Measurements from ENCODE around the gene UBTD1. TPM values are rescaled to one million over a fixed set of nuclear protein-coding genes. Genes with fewer than 3 reads are reported as not detected.
"Not testable (repeated sequence)": the region's sequence is repeated elsewhere in the genome, so short reads cannot be mapped to it uniquely, and the experiment has no call there.

UBTD1 gene
- total and polyA plus RNA-seq, 8 donors, result 16.6 to 41.0 (median 20.6) TPM

DNA sequence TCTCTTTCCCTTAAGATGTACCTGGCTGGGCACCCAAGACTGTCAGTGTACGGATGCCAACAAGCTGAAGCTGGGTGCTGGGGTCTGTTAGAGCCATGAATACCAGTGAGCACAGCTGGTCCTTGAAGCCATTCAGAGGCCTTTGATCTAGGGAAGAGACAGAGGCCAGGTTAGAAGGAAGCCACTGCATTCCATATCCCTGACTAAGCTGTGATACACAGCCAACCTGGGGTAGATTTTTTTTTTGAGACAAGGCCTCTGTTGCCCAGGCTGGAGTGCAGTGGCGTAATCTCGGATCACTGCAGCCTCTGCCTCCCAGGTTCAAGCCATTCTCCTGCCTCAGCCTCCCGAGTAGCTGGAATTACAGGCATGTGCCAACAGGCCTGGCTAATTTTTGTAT lies 32.0 kb upstream of the UBTD1 start:
- Histone ChIP-seq H3K27me3 (no peaks in the 10 kb centered on the region), H3K4me1 (peaks cover 0 to 16% of the 10 kb centered on the region in 2 donors), H3K9me3 (no peaks in the 10 kb centered on the region), H3K36me3 (peaks cover 6 to 97% of the 10 kb centered on the region in 2 donors), H3K4me3 (no peak overlapping the region), H3K27ac (no peak overlapping the region)
- DNase-seq (no peak), ATAC-seq (no peak)
- intact Hi-C loops (cut with DNase I), result no loop called here
- TF ChIP-seq, protein P1, sequence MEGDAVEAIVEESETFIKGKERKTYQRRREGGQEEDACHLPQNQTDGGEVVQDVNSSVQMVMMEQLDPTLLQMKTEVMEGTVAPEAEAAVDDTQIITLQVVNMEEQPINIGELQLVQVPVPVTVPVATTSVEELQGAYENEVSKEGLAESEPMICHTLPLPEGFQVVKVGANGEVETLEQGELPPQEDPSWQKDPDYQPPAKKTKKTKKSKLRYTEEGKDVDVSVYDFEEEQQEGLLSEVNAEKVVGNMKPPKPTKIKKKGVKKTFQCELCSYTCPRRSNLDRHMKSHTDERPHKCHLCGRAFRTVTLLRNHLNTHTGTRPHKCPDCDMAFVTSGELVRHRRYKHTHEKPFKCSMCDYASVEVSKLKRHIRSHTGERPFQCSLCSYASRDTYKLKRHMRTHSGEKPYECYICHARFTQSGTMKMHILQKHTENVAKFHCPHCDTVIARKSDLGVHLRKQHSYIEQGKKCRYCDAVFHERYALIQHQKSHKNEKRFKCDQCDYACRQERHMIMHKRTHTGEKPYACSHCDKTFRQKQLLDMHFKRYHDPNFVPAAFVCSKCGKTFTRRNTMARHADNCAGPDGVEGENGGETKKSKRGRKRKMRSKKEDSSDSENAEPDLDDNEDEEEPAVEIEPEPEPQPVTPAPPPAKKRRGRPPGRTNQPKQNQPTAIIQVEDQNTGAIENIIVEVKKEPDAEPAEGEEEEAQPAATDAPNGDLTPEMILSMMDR (IDR thresholded peaks at IDR 0.05), result no peak

DNA sequence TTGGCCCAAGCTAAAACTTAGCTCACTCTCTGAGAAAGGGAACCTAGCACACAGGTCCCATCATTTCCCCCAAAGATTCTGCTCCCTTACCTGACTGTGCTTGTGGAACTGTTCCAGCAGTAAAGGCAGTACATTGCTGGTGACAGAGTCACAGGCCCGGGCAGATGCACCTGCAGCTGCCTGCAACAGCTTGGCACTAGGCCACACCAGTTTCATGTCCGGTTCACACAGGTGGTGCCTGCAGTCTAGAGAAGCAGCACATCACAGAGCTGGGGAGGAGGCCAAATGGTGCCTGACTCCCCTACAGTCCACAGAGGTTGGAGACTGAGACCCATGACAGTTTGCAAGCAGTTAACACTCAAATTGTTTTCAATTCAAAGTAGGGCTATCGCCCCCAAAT lies 30.6 kb upstream of the UBTD1 start:
- H3K4me1 ChIP-seq, result peaks cover 0 to 16% of the 10 kb centered on the region in 2 donors
- DNase-seq, result no peak
- H3K4me3 ChIP-seq, result no peak overlapping the region
- no peak for ATAC-seq
- H3K36me3 ChIP-seq, result peaks cover 0 to 97% of the 10 kb centered on the region in 2 donors
- TF ChIP-seq, protein P1 (IDR thresholded peaks at IDR 0.05), result no peak
- H3K27me3 ChIP-seq, result no peaks in the 10 kb centered on the region
- H3K27ac ChIP-seq, result no peak overlapping the region
- no peaks in the 10 kb centered on the region for H3K9me3 ChIP-seq
- intact Hi-C loops (cut with DNase I), result no loop called here

DNA sequence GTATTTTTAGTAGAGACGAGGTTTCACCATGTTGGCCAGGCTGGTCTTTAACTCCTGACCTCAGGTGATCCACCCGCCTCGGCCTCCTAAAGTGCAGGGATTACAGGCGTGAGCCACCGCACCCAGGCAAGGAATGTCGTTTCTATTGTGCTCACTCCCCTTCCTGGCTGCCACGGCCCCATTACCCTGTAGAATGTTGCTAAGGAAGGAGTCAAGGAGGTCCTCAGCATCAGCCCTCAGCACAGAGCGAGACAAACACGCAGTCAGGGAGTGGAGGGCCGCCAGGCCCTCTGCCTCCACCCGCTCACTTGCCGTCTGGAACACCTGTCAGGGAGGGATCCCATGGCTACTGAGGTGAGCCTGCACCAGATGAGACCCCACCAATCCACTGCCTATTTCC lies 29.9 kb upstream of the UBTD1 start:
- DNase-seq (peak in 1 of 4 donors; percentile 56), ATAC-seq (peak; percentile 81)
- H3K27me3 ChIP-seq; intact Hi-C loops (cut with DNase I); H3K4me3 ChIP-seq; H3K9me3 ChIP-seq: not testable (repeated sequence)
- H3K4me1 ChIP-seq, result peaks cover 0 to 11% of the 10 kb centered on the region in 2 donors
- peak overlapping the region in 1 of 2 donors; percentile 44 for H3K27ac ChIP-seq
- peaks cover 0 to 97% of the 10 kb centered on the region in 2 donors for H3K36me3 ChIP-seq

DNA sequence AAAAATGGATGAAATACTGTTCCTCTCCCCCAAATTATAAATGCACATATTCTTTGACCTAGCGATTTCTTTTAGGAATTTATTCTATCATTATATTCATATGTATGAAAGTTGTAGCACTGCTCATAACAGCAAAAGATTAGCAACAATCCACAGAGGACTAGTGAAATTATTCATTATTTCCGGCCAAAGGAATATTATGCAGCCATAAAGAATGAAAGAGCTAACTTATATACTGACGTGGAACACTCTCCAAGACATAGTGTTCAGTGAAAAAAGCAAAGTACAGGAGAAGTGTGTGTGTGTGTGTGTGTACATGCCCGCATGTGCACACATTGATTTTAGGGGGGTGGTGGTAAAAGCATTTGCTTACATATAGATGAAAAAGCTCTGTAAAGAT lies 23.8 kb upstream of the UBTD1 start:
- H3K36me3 ChIP-seq, result peaks cover 0 to 97% of the 10 kb centered on the region in 2 donors
- intact Hi-C loops (cut with DNase I), result no loop called here
- H3K4me3 ChIP-seq, result no peak overlapping the region
- H3K27me3 ChIP-seq, result no peaks in the 10 kb centered on the region
- DNase-seq (no peak), ATAC-seq (no peak)
- H3K9me3 ChIP-seq, result no peaks in the 10 kb centered on the region
- peaks cover 2 to 15% of the 10 kb centered on the region in 2 donors for H3K4me1 ChIP-seq
- TF ChIP-seq, protein P1 (IDR thresholded peaks at IDR 0.05), result no peak
- H3K27ac ChIP-seq, result no peak overlapping the region

DNA sequence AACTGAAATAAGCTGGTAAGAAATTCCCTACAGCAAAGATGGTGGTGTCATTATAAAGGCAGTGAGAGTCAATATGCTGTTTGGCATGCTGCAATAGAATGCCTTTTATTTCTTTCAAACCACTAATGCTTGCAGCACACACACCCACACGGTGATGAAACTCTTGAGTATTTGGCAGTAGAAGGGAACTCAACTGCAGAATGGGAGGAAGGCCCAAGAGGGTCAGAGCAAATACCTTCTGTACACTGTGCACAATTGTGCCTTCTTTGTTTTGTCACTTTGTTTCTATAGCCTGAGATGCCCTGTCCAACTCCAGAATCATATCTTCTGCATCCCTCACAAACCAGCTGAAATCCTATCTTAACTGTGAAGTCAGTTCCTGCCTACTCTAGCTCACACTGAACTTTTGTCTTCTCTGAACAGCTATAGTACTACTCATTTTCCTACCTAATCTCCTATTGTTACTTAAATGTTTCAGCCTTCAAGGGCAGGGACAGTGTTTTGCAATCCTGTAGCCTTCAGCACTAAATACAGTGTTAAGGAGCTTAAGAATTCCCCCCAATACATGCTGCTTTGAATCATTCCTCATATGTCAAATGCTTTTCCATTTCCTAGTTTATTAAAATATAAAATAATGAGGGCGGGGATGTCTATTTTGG lies 22.7 kb upstream of the UBTD1 start:
- TF ChIP-seq, protein P1 (IDR thresholded peaks at IDR 0.05), result no peak
- Histone ChIP-seq H3K27ac (peak overlapping the region; percentile 31 to 54), H3K4me1 (peaks cover 2 to 15% of the 10 kb centered on the region in 2 donors), H3K9me3 (no peaks in the 10 kb centered on the region), H3K4me3 (no peak overlapping the region), H3K36me3 (peaks cover 0 to 99% of the 10 kb centered on the region in 2 donors), H3K27me3 (no peaks in the 10 kb centered on the region)
- DNase-seq (no peak), ATAC-seq (peak; percentile 91)
- intact Hi-C loops (cut with DNase I), result no loop called here

DNA sequence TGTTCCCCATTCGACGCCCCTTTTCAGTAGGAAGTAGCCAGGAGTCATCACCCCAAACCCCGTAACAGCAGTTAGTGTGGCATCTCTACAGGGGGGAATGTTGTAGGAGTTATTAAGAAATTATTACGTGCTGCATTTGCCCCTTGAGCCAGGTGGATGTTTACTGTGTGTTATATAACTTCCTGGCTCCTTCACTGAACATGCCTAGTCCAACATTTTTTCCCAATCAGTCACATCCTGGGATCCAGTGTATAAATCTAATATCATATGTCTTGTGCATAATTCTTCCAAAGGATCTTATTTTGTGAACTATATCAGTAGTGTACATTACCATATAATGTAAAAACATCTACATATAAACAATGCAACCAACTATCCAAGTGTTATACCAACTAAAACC lies 19.3 kb upstream of the UBTD1 start:
- H3K27me3 ChIP-seq; DNase-seq; H3K4me3 ChIP-seq; H3K9me3 ChIP-seq; ATAC-seq; intact Hi-C loops (cut with DNase I); H3K27ac ChIP-seq: not testable (repeated sequence)
- peaks cover 0 to 90% of the 10 kb centered on the region in 2 donors for H3K36me3 ChIP-seq
- peaks cover 2 to 23% of the 10 kb centered on the region in 2 donors for H3K4me1 ChIP-seq

Data from left lung (tissue), 10 donors.